ENCODE data around the gene KIF27. TPM values are rescaled to one million over a fixed set of nuclear protein-coding genes. Genes with fewer than 3 reads are reported as not detected.
A peak's percentile ranks its signal among the peaks of the same experiment; 100 is the strongest.
"Not testable (repeated sequence)": the region's sequence is repeated elsewhere in the genome, so short reads cannot be mapped to it uniquely, and the experiment has no call there.

The KIF27 gene
- 1 to 10 TPM; 4.9 to 9.5 (median 7.2) TPM for polyA plus RNA-seq (ENCODE audit: insufficient read length in 10 of 10)
- long read RNA-seq, donor 1, result 0 reads
- long read RNA-seq, donor 2, result 0 reads
- long read RNA-seq, donor 3, result 0 reads
- long read RNA-seq, donor 4, result 0 reads
- long read RNA-seq, donor 5, result 0 reads
- long read RNA-seq, donor 6, result 0 reads
- long read RNA-seq, donor 7, result 0 reads
- long read RNA-seq, donor 8, result 0 reads
- long read RNA-seq, donor 9, result 0 reads

- peak; percentile 97 to 99 (median 98) for DNase-seq
Measured at GRCh38 chr9:83920927-83921707, at the start of gene KIF27. KIF27 (minus strand) TSS chr9:83921432; CDS start chr9:83915591, 5,841 bp downstream.

GRCh38 chr9:83969602-83970001, 48.4 kb upstream of the KIF27 start:
- no peak for DNase-seq

GRCh38 chr9:83967073-83967472, 45.8 kb upstream of the KIF27 start:
- no peak for DNase-seq

- no peak for DNase-seq
Measured at GRCh38 chr9:83966209-83966582, 45.0 kb upstream of the KIF27 start.

GRCh38 chr9:83965350-83966208, 44.3 kb upstream of the KIF27 start:
- DNase-seq, result peak in 1 of 3 donors; percentile 29

GRCh38 chr9:83964973-83965349, 43.7 kb upstream of the KIF27 start:
- DNase-seq, result no peak

GRCh38 chr9:83962165-83962564, 40.9 kb upstream of the KIF27 start:
- no peak for DNase-seq

GRCh38 chr9:83960991-83961390, 39.8 kb upstream of the KIF27 start:
- DNase-seq, result no peak

- DNase-seq, result no peak
Measured at GRCh38 chr9:83959061-83959460, 37.8 kb upstream of the KIF27 start.

- no peak for DNase-seq
Measured at GRCh38 chr9:83957248-83957513, 35.9 kb upstream of the KIF27 start.

GRCh38 chr9:83956436-83957247, 35.4 kb upstream of the KIF27 start:
- peak; percentile 67 to 96 (median 87) for DNase-seq

- no peak for DNase-seq
Measured at GRCh38 chr9:83956086-83956435, 34.8 kb upstream of the KIF27 start.

- not testable (repeated sequence) for DNase-seq
Measured at GRCh38 chr9:83948096-83948495, 26.9 kb upstream of the KIF27 start.

GRCh38 chr9:83940590-83941303, 19.5 kb upstream of the KIF27 start:
- no peak for DNase-seq

- peak; percentile 56 to 71 (median 60) for DNase-seq
Measured at GRCh38 chr9:83937861-83938455, 16.7 kb upstream of the KIF27 start.

- no peak for DNase-seq
Measured at GRCh38 chr9:83936523-83936922, 15.3 kb upstream of the KIF27 start.

GRCh38 chr9:83935276-83935935, 14.2 kb upstream of the KIF27 start:
- DNase-seq, result no peak

- no peak for DNase-seq
Measured at GRCh38 chr9:83934569-83935275, 13.5 kb upstream of the KIF27 start.

GRCh38 chr9:83933790-83934189, 12.6 kb upstream of the KIF27 start:
- DNase-seq, result no peak

- no peak for DNase-seq
Measured at GRCh38 chr9:83932851-83933250, 11.6 kb upstream of the KIF27 start.
